Prostate gland (tissue), 2 donors: ENCODE results near the gene SBF1.

Experiments used
- POLR2A ChIP-seq: fragments of 450-650 bp; IDR thresholded peaks from one replicate; pipeline ENCODE4 v1.6.1; 2016; ENCODE audit warnings: antibody characterized with exemption, mild to moderate bottlenecking
- TF ChIP-seq, protein P1 (sequence below), 4 experiments: fragments of 200-600 bp in 2 of 4; fragments of 450-650 bp in 2 of 4; sonication (generic) in 2 of 4; IDR thresholded peaks; 1 replicate in 3 of 4; 2 replicates in 1 of 4; pipeline ENCODE4 v1.5.1; 2016 to 2019; ENCODE audit warnings: antibody characterized with exemption in 4 of 4, mild to moderate bottlenecking in 2 of 4, moderate library complexity in 2 of 4

DNA sequence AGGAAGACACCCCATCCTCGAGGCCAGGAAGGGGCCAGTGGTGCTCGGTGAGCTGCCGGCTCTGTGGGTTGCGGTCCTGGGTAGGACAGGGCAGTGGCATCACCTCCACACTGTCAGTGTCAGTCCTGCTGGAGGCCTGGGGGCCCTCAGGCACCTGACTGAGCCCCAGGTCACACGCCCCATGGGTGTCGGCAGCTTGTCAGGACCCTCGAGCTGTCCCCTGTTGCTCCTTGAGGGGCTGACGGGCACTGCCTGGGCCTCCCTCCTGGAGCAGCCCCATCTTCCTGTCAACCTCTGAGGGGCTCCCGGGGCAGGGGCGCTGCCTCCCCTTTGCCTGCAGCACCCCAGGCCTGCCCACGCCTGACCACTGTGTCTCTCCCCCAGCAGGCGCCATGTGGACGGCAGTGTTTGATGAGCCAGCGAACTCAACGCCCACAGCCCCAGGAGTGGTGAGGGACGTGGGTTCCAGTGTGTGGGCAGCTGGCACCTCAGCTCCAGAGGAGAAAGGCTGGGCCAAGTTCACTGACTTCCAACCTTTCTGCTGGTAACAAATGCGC is 35.4 kb downstream of the SBF1 start:
- TF ChIP-seq, protein P1, sequence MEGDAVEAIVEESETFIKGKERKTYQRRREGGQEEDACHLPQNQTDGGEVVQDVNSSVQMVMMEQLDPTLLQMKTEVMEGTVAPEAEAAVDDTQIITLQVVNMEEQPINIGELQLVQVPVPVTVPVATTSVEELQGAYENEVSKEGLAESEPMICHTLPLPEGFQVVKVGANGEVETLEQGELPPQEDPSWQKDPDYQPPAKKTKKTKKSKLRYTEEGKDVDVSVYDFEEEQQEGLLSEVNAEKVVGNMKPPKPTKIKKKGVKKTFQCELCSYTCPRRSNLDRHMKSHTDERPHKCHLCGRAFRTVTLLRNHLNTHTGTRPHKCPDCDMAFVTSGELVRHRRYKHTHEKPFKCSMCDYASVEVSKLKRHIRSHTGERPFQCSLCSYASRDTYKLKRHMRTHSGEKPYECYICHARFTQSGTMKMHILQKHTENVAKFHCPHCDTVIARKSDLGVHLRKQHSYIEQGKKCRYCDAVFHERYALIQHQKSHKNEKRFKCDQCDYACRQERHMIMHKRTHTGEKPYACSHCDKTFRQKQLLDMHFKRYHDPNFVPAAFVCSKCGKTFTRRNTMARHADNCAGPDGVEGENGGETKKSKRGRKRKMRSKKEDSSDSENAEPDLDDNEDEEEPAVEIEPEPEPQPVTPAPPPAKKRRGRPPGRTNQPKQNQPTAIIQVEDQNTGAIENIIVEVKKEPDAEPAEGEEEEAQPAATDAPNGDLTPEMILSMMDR (IDR thresholded peaks at IDR 0.05) = no peak
- no peak for TF ChIP-seq POLR2A
